ENCODE data around the gene FLYWCH2.

FLYWCH2 gene

GRCh38 chr16:2933136-2933535 is 50.1 kb downstream of the FLYWCH2 start:
- Histone ChIP-seq H3K27me3 (replicated peaks) (no peaks in the 10 kb centered on the region), H3K27ac (no peak overlapping the region), H3K4me3 (ENCODE audit: low read depth, low read length) (no peak overlapping the region), H3K36me3 (replicated peaks) (peaks cover 44% of the 10 kb centered on the region)
- no peak for TF ChIP-seq CTCF (IDR thresholded peaks at IDR 0.05; ENCODE audit: low read depth, low read length, missing control alignments)
- in situ Hi-C loops (cut with HindIII; ENCODE audit: low pct_ligation_motif_present, low sequenced_read_pairs): no loop called here
- DNase-seq: no peak

GRCh38 chr16:2933701-2934100 is 50.7 kb downstream of the FLYWCH2 start:
- in situ Hi-C loops (cut with HindIII; ENCODE audit: low pct_ligation_motif_present, low sequenced_read_pairs): no loop called here
- Histone ChIP-seq H3K36me3 (replicated peaks) (peaks cover 48% of the 10 kb centered on the region), H3K27me3 (replicated peaks) (no peaks in the 10 kb centered on the region), H3K27ac (no peak overlapping the region), H3K4me3 (ENCODE audit: low read depth, low read length) (no peak overlapping the region)
- DNase-seq: no peak
- TF ChIP-seq CTCF (IDR thresholded peaks at IDR 0.05; ENCODE audit: low read depth, low read length, missing control alignments): no peak

GRCh38 chr16:2934450-2934849 is 51.4 kb downstream of the FLYWCH2 start:
- Histone ChIP-seq H3K27ac (no peak overlapping the region), H3K4me3 (ENCODE audit: low read depth, low read length) (no peak overlapping the region), H3K27me3 (replicated peaks) (no peaks in the 10 kb centered on the region), H3K36me3 (replicated peaks) (peaks cover 56% of the 10 kb centered on the region)
- no peak for TF ChIP-seq CTCF (IDR thresholded peaks at IDR 0.05; ENCODE audit: low read depth, low read length, missing control alignments)
- in situ Hi-C loops (cut with HindIII; ENCODE audit: low pct_ligation_motif_present, low sequenced_read_pairs): no loop called here
- DNase-seq: no peak

GRCh38 chr16:2936436-2937011 is 53.5 kb downstream of the FLYWCH2 start:
- H3K4me3 ChIP-seq (ENCODE audit: low read depth, low read length): no peak overlapping the region
- no peak overlapping the region for H3K27ac ChIP-seq
- TF ChIP-seq CTCF (IDR thresholded peaks at IDR 0.05; ENCODE audit: low read depth, low read length, missing control alignments): no peak
- in situ Hi-C loops (cut with HindIII; ENCODE audit: low pct_ligation_motif_present, low sequenced_read_pairs): no loop called here
- H3K36me3 ChIP-seq (replicated peaks): peaks cover 67% of the 10 kb centered on the region
- DNase-seq: no peak
- H3K27me3 ChIP-seq (replicated peaks): no peaks in the 10 kb centered on the region

- in situ Hi-C loops (cut with HindIII; ENCODE audit: low pct_ligation_motif_present, low sequenced_read_pairs): no loop called here
- DNase-seq: no peak
- no peak for TF ChIP-seq CTCF (IDR thresholded peaks at IDR 0.05; ENCODE audit: low read depth, low read length, missing control alignments)
- Histone ChIP-seq H3K36me3 (replicated peaks) (peaks cover 70% of the 10 kb centered on the region), H3K27me3 (replicated peaks) (no peaks in the 10 kb centered on the region), H3K27ac (no peak overlapping the region), H3K4me3 (ENCODE audit: low read depth, low read length) (no peak overlapping the region)
These were observed 54.2 kb downstream of the FLYWCH2 start for GRCh38 chr16:2937170-2937569.

- no peak for DNase-seq
- peaks cover 78% of the 10 kb centered on the region for H3K36me3 ChIP-seq (replicated peaks)
- no peak overlapping the region for H3K4me3 ChIP-seq (ENCODE audit: low read depth, low read length)
- in situ Hi-C loops (cut with HindIII; ENCODE audit: low pct_ligation_motif_present, low sequenced_read_pairs): no loop called here
- no peak for TF ChIP-seq CTCF (IDR thresholded peaks at IDR 0.05; ENCODE audit: low read depth, low read length, missing control alignments)
- H3K27me3 ChIP-seq (replicated peaks): no peaks in the 10 kb centered on the region
- H3K27ac ChIP-seq: no peak overlapping the region
These were observed 55.2 kb downstream of the FLYWCH2 start for GRCh38 chr16:2938206-2938605.

Measured in brain microvascular endothelial cell (primary cell).